Skeletal muscle tissue (tissue), 4 donors: ENCODE data around the gene CCSER1. TPM values are rescaled to one million over a fixed set of nuclear protein-coding genes. Genes with fewer than 3 reads are reported as not detected.
"Not testable (repeated sequence)": the region's sequence is repeated elsewhere in the genome, so short reads cannot be mapped to it uniquely, and the experiment has no call there.

Experiments
- H3K27ac ChIP-seq: one replicate; pipeline ENCODE4 v1.7.0; 2013; ENCODE audit warnings: mild to moderate bottlenecking, low read depth, low read length, inconsistent platforms
- H3K27me3 ChIP-seq, 3 donors: one replicate each; pipeline ENCODE4 v1.7.0; 2013; ENCODE audit warnings: low read length in 3 of 3; ENCODE audit not compliant: control insufficient read depth in 3 of 3, insufficient read depth in 3 of 3
- H3K36me3 ChIP-seq, 3 donors: one replicate each; pipeline ENCODE4 v1.7.0; 2013; ENCODE audit warnings: low read length in 3 of 3; ENCODE audit not compliant: control insufficient read depth in 3 of 3, insufficient read depth in 3 of 3
- H3K4me1 ChIP-seq, 3 donors: one replicate each; pipeline ENCODE4 v1.7.0; 2013; ENCODE audit warnings: low read length in 3 of 3, mild to moderate bottlenecking in 3 of 3; ENCODE audit not compliant: control insufficient read depth in 3 of 3, insufficient read depth in 3 of 3
- H3K4me3 ChIP-seq, 3 donors: one replicate each; pipeline ENCODE4 v1.7.0; 2013; ENCODE audit warnings: low read length in 3 of 3
- H3K9ac ChIP-seq, 3 donors: one replicate each; pipeline ENCODE4 v1.7.0; 2013; ENCODE audit warnings: low read length in 3 of 3, mild to moderate bottlenecking in 3 of 3, moderate library complexity in 2 of 3, low read depth in 1 of 3
- H3K9me3 ChIP-seq, 3 donors: one replicate each; pipeline ENCODE4 v1.7.0; 2013; ENCODE audit warnings: low read length in 3 of 3; ENCODE audit not compliant: control insufficient read depth in 3 of 3
- total RNA-seq: library from RNA; depleted of rRNA; stranded (reverse); fragments of >200 nt; gene quantifications from one replicate; pipeline ENCODE4 v1.2.3, GENCODE V29; 2014
- donor health status: Osteomylitis.

CCSER1 gene
- total RNA-seq, 1 donor from 2014 or later: 1.0 TPM

DNA sequence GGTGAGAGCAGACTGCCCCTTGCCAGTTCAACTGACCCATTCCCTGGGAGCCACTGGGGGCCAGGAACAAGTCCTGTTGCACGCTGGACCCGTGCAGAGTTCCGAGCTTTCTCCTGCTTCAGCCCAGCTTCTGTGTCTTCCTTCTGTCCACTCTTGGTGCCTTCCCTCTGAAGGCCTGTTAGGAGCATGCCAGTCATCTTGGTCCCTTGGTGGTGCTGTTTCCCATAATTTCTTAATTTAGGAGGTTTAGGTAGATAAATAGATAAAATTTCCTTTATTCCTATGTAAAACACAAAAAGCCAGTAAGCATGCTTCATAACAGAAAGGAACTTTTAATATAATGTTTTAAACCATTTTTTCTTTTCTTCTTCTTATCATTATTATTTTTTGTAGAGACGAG lies 672.7 kb downstream of the CCSER1 start:
- Histone ChIP-seq H3K27me3 (no peaks in the 10 kb centered on the region), H3K27ac (no peak overlapping the region), H3K36me3 (no peaks in the 10 kb centered on the region), H3K9ac (no peak overlapping the region), H3K4me3 (no peak overlapping the region), H3K4me1 (no peaks in the 10 kb centered on the region), H3K9me3 (no peaks in the 10 kb centered on the region)

GRCh38 chr4:90815569-90815968 lies 688.4 kb downstream of the CCSER1 start:
- Histone ChIP-seq H3K27ac (no peak overlapping the region), H3K4me3 (no peak overlapping the region), H3K27me3 (no peaks in the 10 kb centered on the region), H3K36me3 (no peaks in the 10 kb centered on the region), H3K9ac (no peak overlapping the region), H3K4me1 (no peaks in the 10 kb centered on the region), H3K9me3 (no peaks in the 10 kb centered on the region)

GRCh38 chr4:90816754-90817153 lies 689.6 kb downstream of the CCSER1 start:
- H3K4me3 ChIP-seq: no peak overlapping the region
- no peaks in the 10 kb centered on the region for H3K36me3 ChIP-seq
- no peaks in the 10 kb centered on the region for H3K4me1 ChIP-seq
- no peaks in the 10 kb centered on the region for H3K27me3 ChIP-seq
- no peaks in the 10 kb centered on the region for H3K9me3 ChIP-seq
- no peak overlapping the region for H3K9ac ChIP-seq
- H3K27ac ChIP-seq: no peak overlapping the region

DNA sequence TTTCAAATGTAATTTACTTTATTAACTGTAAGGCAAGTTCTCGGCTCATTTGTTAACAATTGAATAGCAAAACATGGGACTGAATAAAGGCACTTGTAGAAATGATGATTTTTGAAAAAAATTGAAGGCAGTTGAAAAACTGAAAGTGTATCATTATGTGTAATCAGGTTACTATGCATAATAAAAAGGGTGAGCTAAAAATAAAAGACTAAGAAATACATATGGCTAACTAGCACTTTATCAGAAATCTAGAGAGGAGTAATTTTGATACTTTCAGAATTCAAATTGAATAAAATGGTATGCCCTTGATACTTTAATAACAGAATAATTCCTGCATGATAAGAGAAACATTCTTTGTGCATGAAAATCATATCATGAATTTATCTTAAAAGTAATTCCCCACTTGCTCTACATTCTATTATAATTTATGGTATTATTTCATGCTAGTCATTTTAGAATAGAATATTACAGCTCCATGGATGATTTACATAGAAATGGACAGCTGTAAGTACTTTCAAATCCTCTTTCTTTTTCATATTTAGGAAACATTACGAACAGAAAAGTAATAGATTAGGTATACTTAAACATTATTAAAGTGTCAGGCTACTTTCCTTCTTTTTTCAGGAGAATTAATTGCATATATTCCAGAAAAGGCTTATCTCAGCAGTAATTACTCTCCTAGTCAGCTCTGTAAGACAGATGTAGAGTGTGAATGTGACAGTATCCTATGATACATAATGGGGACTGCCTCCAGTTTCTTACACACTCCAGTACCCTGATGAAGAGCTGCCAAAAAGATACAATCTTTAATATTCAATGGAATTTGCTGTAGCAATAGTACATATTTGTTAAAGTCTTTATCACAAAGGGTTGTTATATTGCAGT lies 697.3 kb downstream of the CCSER1 start:
- Histone ChIP-seq H3K9ac (no peak overlapping the region), H3K36me3 (no peaks in the 10 kb centered on the region), H3K9me3 (no peaks in the 10 kb centered on the region), H3K27me3 (no peaks in the 10 kb centered on the region), H3K4me3 (no peak overlapping the region), H3K4me1 (no peaks in the 10 kb centered on the region), H3K27ac (no peak overlapping the region)

DNA sequence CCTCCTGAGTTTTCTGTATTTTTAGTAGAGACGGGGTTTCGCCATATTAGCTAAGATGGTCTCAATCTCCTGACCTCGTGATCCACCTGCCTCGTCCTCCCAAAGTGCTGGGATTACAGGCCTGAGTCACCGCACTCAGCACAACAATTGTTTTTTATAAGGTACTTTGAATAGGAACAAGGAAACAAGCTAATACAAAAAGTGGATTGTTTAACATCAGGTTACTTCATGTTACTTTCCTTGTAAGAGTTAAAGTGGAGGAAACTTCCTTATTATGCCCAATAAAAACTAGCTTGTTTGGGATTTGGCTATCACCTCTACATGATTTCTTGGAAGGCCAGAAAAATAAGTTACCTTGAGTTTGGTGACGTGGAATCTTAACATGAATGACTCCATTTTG lies 698.7 kb downstream of the CCSER1 start:
- H3K27ac ChIP-seq: no peak overlapping the region
- no peak overlapping the region for H3K9ac ChIP-seq
- no peak overlapping the region for H3K4me3 ChIP-seq
- H3K4me1 ChIP-seq: no peaks in the 10 kb centered on the region
- no peaks in the 10 kb centered on the region for H3K36me3 ChIP-seq
- H3K9me3 ChIP-seq: no peaks in the 10 kb centered on the region
- no peaks in the 10 kb centered on the region for H3K27me3 ChIP-seq

GRCh38 chr4:90833706-90834105 lies 706.5 kb downstream of the CCSER1 start:
- no peaks in the 10 kb centered on the region for H3K27me3 ChIP-seq
- H3K4me3 ChIP-seq: no peak overlapping the region
- H3K4me1 ChIP-seq: no peaks in the 10 kb centered on the region
- no peaks in the 10 kb centered on the region for H3K9me3 ChIP-seq
- no peaks in the 10 kb centered on the region for H3K36me3 ChIP-seq
- H3K9ac ChIP-seq: no peak overlapping the region
- no peak overlapping the region for H3K27ac ChIP-seq

DNA sequence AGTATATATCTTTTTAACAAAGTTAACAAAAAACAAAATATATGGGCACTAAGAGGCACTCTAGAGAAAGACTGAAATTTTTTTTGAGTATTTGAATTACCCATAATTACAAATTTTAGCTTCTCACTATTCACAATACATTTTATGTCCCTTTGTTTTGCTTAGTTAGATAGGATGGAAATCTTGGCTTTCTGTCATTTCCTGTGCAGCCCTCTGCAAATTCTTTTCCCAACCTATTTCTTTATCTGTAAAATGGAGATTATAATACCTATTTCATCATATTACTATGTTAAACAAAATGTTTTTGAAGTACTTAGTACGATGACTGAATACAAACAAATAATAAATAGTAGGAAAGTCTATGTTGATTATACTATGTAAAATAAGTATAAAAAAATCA lies 710.0 kb downstream of the CCSER1 start:
- Histone ChIP-seq H3K27me3 (no peaks in the 10 kb centered on the region), H3K4me1 (no peaks in the 10 kb centered on the region), H3K36me3 (no peaks in the 10 kb centered on the region), H3K9ac (no peak overlapping the region), H3K27ac (no peak overlapping the region), H3K9me3 (no peaks in the 10 kb centered on the region), H3K4me3 (no peak overlapping the region)

- H3K27me3 ChIP-seq, H3K36me3 ChIP-seq, H3K4me1 ChIP-seq, H3K9ac ChIP-seq, H3K4me3 ChIP-seq, H3K27ac ChIP-seq, H3K9me3 ChIP-seq: not testable (repeated sequence)
Measured at GRCh38 chr4:90838859-90839258, 711.7 kb downstream of the CCSER1 start.

- no peaks in the 10 kb centered on the region for H3K36me3 ChIP-seq
- no peak overlapping the region for H3K27ac ChIP-seq
- H3K9me3 ChIP-seq: no peaks in the 10 kb centered on the region
- H3K9ac ChIP-seq: no peak overlapping the region
- no peaks in the 10 kb centered on the region for H3K4me1 ChIP-seq
- no peaks in the 10 kb centered on the region for H3K27me3 ChIP-seq
- no peak overlapping the region for H3K4me3 ChIP-seq
Measured at GRCh38 chr4:90840291-90840690, 713.1 kb downstream of the CCSER1 start.

GRCh38 chr4:90840828-90841227 lies 713.6 kb downstream of the CCSER1 start:
- H3K27me3 ChIP-seq: no peaks in the 10 kb centered on the region
- H3K36me3 ChIP-seq: no peaks in the 10 kb centered on the region
- H3K4me1 ChIP-seq: no peaks in the 10 kb centered on the region
- H3K4me3 ChIP-seq: no peak overlapping the region
- no peaks in the 10 kb centered on the region for H3K9me3 ChIP-seq
- no peak overlapping the region for H3K9ac ChIP-seq
- no peak overlapping the region for H3K27ac ChIP-seq
